Suppressor macrophage treated with lipopolysaccharide for 1 hour (primary cell): Measurements from ENCODE around the gene PAX9.
"Not testable (repeated sequence)": the region's sequence is repeated elsewhere in the genome, so short reads cannot be mapped to it uniquely, and the experiment has no call there.

ENCODE experiments used
- DNase-seq, 3 donors: peaks; one replicate each; pipeline ENCODE4 v3.0.0-alpha.2; 2020 to 2022

The PAX9 gene

GRCh38 chr14:36676236-36676635 lies 14.6 kb downstream of the PAX9 start:
- DNase-seq: no peak

DNA sequence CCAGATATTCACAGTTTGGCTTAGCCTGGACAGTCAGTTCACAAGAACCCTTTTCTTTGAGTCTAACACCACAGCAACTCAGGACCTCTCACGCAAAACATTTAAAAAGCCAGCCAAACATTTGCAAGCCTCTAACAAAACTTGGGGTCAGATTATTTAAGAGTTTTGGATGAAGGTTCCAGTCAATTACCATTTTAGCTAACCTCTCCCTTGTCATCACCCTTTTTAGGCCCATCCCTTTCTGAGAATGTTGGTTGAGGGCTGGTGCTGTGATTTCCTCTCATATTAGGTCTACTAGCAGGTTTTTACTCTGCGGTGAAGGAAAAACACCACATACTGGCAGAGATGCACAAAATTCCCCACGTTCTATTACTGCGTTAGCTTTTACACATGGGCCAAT lies 20.7 kb downstream of the PAX9 start:
- DNase-seq: no peak

GRCh38 chr14:36683083-36683724 lies 21.5 kb downstream of the PAX9 start:
- DNase-seq: no peak

DNA sequence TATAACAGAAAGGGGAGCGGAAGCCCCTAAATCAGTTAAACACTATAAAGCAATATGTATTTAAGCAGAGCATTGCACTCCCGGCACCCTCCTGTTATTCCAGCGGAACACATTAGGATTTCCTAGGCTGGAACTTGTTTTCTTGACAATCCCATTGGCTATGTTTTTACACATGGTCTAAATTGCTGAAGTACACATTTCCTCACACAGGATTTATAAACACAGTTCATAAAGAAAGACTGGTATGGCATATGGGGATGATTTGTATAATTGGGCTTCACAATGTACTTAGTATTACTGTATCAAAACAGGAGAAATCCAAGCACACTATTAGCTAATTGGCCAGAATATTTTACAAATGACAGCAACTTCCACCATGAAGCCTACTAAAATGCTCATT lies 23.3 kb downstream of the PAX9 start:
- no peak for DNase-seq

- DNase-seq: no peak
Observed at GRCh38 chr14:36690311-36691040, 28.8 kb downstream of the PAX9 start.

DNA sequence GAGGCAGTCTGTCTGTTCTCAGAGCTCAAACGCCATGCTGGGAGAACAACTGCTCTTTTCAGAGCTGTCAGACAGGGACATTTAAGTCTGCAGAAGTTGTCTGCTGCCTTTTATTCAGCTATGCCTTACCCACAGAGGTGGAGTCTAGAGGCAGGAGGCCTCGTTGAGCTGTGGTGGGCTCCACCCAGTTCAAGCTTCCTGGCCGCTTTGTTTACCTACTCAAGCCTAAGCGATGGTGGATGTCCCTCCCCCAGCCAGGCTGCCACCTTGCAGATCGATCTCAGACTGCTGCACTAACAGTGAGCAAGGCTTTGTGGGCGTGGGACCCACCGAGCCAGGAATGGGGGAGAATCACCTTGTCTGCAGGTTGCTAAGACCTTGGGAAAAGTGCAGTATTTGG lies 37.8 kb downstream of the PAX9 start:
- DNase-seq: not testable (repeated sequence)

- DNase-seq: no peak
Observed at GRCh38 chr14:36700651-36701050, 39.0 kb downstream of the PAX9 start.

DNA sequence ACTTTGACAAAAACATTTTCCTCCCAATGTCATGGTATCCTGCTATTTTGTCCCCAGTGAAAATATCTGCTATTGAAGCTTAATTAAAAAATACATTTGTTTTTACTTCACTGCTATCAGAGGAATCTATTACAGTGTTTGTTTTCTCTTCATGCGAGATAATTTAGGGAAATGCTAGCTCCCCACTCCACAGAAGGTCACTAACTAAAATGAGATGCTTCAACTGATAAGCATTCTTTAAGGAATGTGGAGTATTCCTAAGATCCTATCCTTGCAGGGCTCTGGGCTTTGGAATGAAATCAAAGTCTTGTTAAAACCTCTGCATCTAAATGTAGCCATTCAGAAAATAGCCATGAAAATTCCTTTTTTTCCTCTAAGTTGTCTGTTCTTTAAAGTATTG lies 39.5 kb downstream of the PAX9 start:
- no peak for DNase-seq

DNA sequence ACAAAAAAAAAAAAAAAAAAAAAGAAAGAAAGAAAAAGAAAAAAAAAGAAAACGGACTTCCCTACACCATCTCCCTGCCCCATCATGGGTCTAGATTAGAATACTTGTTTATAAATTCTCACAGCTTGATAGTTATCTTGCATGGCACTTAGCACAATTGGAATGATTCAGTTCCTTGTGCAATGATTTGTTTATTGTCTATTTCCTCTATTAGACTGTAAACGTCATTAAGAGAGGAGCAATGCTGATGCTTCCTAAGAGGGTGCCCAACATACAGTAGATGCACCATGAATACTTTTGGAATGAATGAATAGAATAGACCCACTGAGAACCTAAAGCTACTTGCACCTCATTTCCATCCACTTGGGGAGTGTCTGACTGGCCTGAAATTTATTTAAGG lies 40.8 kb downstream of the PAX9 start:
- DNase-seq: no peak

GRCh38 chr14:36707570-36707969 lies 45.9 kb downstream of the PAX9 start:
- DNase-seq: no peak

GRCh38 chr14:36713960-36714703 lies 52.5 kb downstream of the PAX9 start:
- no peak for DNase-seq

DNA sequence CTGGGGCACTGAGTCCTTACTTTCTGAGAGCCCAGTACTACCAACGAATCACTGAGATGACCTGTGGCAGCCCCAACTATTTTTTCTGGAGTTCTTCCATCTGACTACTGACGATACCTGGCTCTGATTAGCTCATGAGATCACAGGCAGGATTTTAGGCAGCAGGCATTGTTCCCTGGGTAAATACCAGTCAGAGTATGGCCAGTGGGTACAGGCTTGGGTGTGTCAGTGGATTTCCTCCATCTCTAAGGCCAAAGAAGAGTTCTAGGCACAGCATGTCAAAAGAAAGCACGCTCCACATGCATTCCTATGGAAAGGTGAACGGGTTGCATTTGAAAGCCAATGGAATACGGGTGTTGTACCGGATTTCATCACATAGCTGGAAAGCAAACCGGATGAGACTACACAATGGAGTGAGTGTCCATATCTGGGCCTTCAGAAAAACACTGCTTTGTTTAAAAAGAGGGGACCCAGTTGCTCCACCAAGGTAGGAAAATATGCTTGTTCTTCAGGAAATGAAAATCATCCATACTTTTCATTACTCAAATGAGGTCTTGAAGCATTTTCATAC lies 55.0 kb downstream of the PAX9 start:
- no peak for DNase-seq

GRCh38 chr14:36717363-36717762 lies 55.7 kb downstream of the PAX9 start:
- DNase-seq: no peak

GRCh38 chr14:36718216-36718615 lies 56.6 kb downstream of the PAX9 start:
- DNase-seq: no peak

- no peak for DNase-seq
Observed at GRCh38 chr14:36719823-36720222, 58.2 kb downstream of the PAX9 start.

DNA sequence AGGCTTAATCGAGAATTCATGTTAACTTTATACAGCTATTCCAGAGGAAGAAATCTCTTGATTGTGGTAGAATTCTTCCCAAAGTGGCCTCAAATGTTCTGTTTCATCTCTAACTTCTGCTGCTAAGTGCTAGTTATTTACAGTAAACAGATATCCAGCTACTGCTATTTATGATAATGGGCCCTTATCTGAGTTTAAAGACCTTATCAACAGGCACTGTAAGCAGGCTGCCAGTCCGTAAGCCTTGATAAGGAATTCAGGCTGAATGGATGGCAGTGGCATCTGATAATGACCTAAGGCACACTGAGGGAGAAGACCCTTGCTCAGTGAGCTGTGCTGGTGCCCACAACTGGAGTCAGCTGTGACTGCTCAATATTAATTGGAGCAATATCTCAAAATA lies 59.0 kb downstream of the PAX9 start:
- DNase-seq: no peak

GRCh38 chr14:36721877-36722276 lies 60.2 kb downstream of the PAX9 start:
- DNase-seq: no peak

- DNase-seq: no peak
Observed at GRCh38 chr14:36723530-36723929, 61.9 kb downstream of the PAX9 start.

DNA sequence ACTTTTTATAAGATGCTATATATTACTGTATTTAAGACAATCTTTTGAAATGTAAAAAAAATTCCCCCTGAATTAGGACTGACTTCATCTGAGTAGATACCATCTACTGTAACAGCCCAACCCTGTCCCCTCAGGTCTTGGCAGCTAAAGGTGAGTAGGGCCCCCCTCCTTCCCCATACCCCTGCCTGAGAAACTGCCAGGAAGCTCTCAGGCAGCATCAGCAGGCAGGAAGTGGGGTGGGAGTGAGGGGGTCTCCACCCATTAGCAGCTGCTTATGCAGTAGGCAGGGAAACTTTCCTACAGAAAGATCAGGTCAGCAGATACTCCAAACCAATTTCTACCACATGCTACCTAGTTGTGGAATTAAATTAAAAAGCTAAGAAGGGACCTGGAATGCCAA lies 62.5 kb downstream of the PAX9 start:
- no peak for DNase-seq

DNA sequence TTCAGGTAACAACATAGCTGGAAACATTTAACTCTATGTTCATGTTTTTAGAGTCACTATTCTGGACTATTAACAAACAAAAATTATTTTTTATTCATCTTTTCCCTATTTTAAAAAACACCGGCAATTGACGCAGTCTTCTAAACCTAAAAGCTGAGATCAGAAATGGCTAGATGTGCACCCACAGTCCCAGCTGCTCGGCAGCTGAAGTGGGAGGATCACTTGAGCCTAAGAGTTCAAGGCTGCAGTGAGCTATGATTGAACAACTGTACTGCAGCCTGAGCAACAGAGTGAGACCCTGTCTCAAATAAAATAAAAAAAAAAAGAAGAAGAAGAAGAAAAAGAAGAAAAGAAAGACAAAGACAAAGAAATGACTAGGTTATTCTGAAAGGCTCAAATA lies 64.5 kb downstream of the PAX9 start:
- DNase-seq: no peak
